A673 (cell line): ENCODE results near the gene FHL1. TPM values are rescaled to one million over a fixed set of nuclear protein-coding genes. Genes with fewer than 3 reads are reported as not detected.

ENCODE experiments used
- BruUV-seq: library from RNA; stranded (reverse); fragments of 400-500 nt; replicated peaks from 2 replicates; lab custom pipeline; 2021; lab: Mats Ljungman, UMichigan
- CTCF ChIA-PET: fragments of 300-600 bp; sonication (Branson Sonifier 250); formaldehyde crosslinking; loops from one replicate; lab custom pipeline; 2022; ENCODE audit warnings: antibody characterized with exemption; lab: Charles Lee
- POLR2A ChIA-PET: fragments of 300-600 bp; sonication (Branson Sonifier 250); formaldehyde crosslinking; loops from one replicate; lab custom pipeline; 2022; ENCODE audit warnings: antibody characterized with exemption; ENCODE audit not compliant: low non-redundant PET; lab: Charles Lee
- DNase-seq: peaks from one replicate; pipeline ENCODE4 v3.0.0-alpha.2; 2015; ENCODE audit warnings: low spot score
- H3K27ac ChIP-seq: fragments of 200-600 bp; sonication (generic); 2 replicates; pipeline ENCODE4 v1.5.1; 2016; ENCODE audit warnings: mixed run types, low read depth, mild to moderate bottlenecking, mixed read lengths, antibody characterized with exemption, low read length; ENCODE audit not compliant: poor library complexity, severe bottlenecking
- H3K27me3 ChIP-seq: fragments of 200-600 bp; sonication (generic); replicated peaks from 2 replicates; pipeline ENCODE4 v1.6.1; 2017; ENCODE audit warnings: mixed run types, low read depth, mild to moderate bottlenecking, mixed read lengths, antibody characterized with exemption, low read length; ENCODE audit not compliant: insufficient read depth, poor library complexity
- H3K36me3 ChIP-seq: fragments of 200-600 bp; sonication (generic); 2 replicates; pipeline ENCODE4 v1.6.1; 2016; ENCODE audit warnings: mixed run types, mild to moderate bottlenecking, mixed read lengths, antibody characterized with exemption, low read length; ENCODE audit not compliant: insufficient read depth, poor library complexity, severe bottlenecking
- H3K4me1 ChIP-seq: fragments of 200-600 bp; sonication (generic); 2 replicates; pipeline ENCODE4 v1.6.1; 2017; ENCODE audit warnings: mixed run types, mild to moderate bottlenecking, mixed read lengths, antibody characterized with exemption, low read length; ENCODE audit not compliant: insufficient read depth, poor library complexity, severe bottlenecking
- H3K4me3 ChIP-seq: fragments of 200-600 bp; sonication (generic); 2 replicates; pipeline ENCODE4 v1.5.1; 2016; ENCODE audit warnings: low read depth, mixed run types, mild to moderate bottlenecking, mixed read lengths, low read length; ENCODE audit not compliant: poor library complexity, severe bottlenecking
- H3K9me3 ChIP-seq: fragments of 200-600 bp; sonication (generic); 2 replicates; pipeline ENCODE4 v1.6.1; 2016; ENCODE audit warnings: mixed run types, low read depth, mild to moderate bottlenecking, mixed read lengths, antibody characterized with exemption, low read length; ENCODE audit not compliant: poor library complexity, severe bottlenecking
- CTCF ChIP-seq: fragments of 300-800, 200-600 bp; sonication (generic); conservative IDR thresholded peaks from 2 replicates; pipeline ENCODE4 v1.5.1; 2017; ENCODE audit warnings: low read depth, mild to moderate bottlenecking, antibody characterized with exemption, low read length, moderate library complexity, mixed read lengths
- EZH2 ChIP-seq: fragments of 200-600 bp; sonication (generic); IDR thresholded peaks from 2 replicates; pipeline ENCODE4 v1.6.1; 2017; ENCODE audit warnings: borderline replicate concordance, low read depth, mild to moderate bottlenecking, mixed read lengths, antibody characterized with exemption, low read length; ENCODE audit not compliant: poor library complexity, severe bottlenecking
- intact Hi-C: fragments of 100-400 bp; cut with micrococcal nuclease; formaldehyde crosslinking; loops from one replicate; pipeline ENCODE4 v1.10.0; 2022; ENCODE audit not compliant: unreplicated experiment
- total RNA-seq: library from RNA; stranded (reverse); gene quantifications from 2 replicates; pipeline ENCODE4 v1.2.3, GENCODE V29; 2021

Gene FHL1
- total RNA-seq, 1 experiment from 2014 or later = 14.9 TPM

- TF ChIP-seq EZH2 (no peak), CTCF (no peak)
- H3K27me3 ChIP-seq = no peaks in the 10 kb centered on the region
- no peak overlapping the region for H3K4me3 ChIP-seq
- ChIA-PET POLR2A (no interaction called here), CTCF (no interaction called here)
- intact Hi-C loops = no loop called here
- BruUV-seq = no TSS peak
- H3K9me3 ChIP-seq = no peaks in the 10 kb centered on the region
- H3K4me1 ChIP-seq = no peaks in the 10 kb centered on the region
- no peaks in the 10 kb centered on the region for H3K36me3 ChIP-seq
- no peak for DNase-seq
- H3K27ac ChIP-seq = no peak overlapping the region
These were observed 8.4 kb upstream of the FHL1 start for GRCh38 chrX:136138939-136139338.

- ChIA-PET POLR2A (no interaction called here), CTCF (no interaction called here)
- TF ChIP-seq CTCF = no peak
- no peak for TF ChIP-seq EZH2
- Histone ChIP-seq H3K4me1 (peaks cover 4% of the 10 kb centered on the region), H3K4me3 (no peak overlapping the region), H3K27ac (no peak overlapping the region), H3K9me3 (no peaks in the 10 kb centered on the region), H3K27me3 (no peaks in the 10 kb centered on the region), H3K36me3 (no peaks in the 10 kb centered on the region)
- intact Hi-C loops = no loop called here
- DNase-seq = no peak
- no TSS peak for BruUV-seq
These were observed 5.8 kb upstream of the FHL1 start for GRCh38 chrX:136141569-136141968.

- Histone ChIP-seq H3K9me3 (no peaks in the 10 kb centered on the region), H3K4me1 (peaks cover 6% of the 10 kb centered on the region), H3K27me3 (no peaks in the 10 kb centered on the region), H3K36me3 (no peaks in the 10 kb centered on the region), H3K4me3 (no peak overlapping the region), H3K27ac (no peak overlapping the region)
- DNase-seq = no peak
- CTCF ChIA-PET = no interaction called here
- BruUV-seq = no TSS peak
- TF ChIP-seq CTCF (no peak), EZH2 (no peak)
- intact Hi-C loops = no loop called here
- POLR2A ChIA-PET = no interaction called here
These were observed 4.7 kb upstream of the FHL1 start for GRCh38 chrX:136142592-136142991.
